Keratinocyte (primary cell): ENCODE results near the gene PDE1C.

Experiments
- CTCF ChIP-seq, 3 experiments: IDR thresholded peaks in 1 of 3; conservative IDR thresholded peaks in 1 of 3; optimal IDR thresholded peaks in 1 of 3; 2 replicates in 2 of 3; 3 replicates in 1 of 3; pipeline versions ENCODE3 to v1.5.1; 2011; ENCODE audit warnings: low read length in 3 of 3, mild to moderate bottlenecking in 3 of 3, moderate library complexity in 2 of 3, control low read depth in 1 of 3, inconsistent platforms in 1 of 3; ENCODE audit not compliant: insufficient read depth in 2 of 3; ENCODE audit errors: extremely low read depth in 1 of 3
- EZH2 ChIP-seq: IDR thresholded peaks from one replicate; pipeline ENCODE4 v1.6.1; 2012; ENCODE audit warnings: inconsistent platforms, mild to moderate bottlenecking, low read length, moderate library complexity

- TF ChIP-seq CTCF (optimal IDR thresholded peaks at IDR 0.05 in 1 of 3, IDR thresholded peaks at IDR 0.05 in 1 of 3, conservative IDR thresholded peaks at IDR 0.05 in 1 of 3; ENCODE audit: extremely low read depth in 1 of 3, insufficient read depth in 2 of 3, low read length in 3 of 3) (no peak), EZH2 (no peak)
Observed at GRCh38 chr7:31894308-31894707, 175.9 kb downstream of the PDE1C start.
